K562 (cell line): ENCODE results near the gene CTAG1B. TPM values are rescaled to one million over a fixed set of nuclear protein-coding genes. Genes with fewer than 3 reads are reported as not detected.

ENCODE experiments used
- ATAC-seq: fragments of 200-7000 bp; cut with Tn5 transposase; 3 replicates; pipeline ENCODE4 v1.9.1; 2020; ENCODE audit warnings: moderate library complexity
- BruUV-seq: library from RNA; stranded (reverse); fragments of 400-500 nt; replicated peaks from 2 replicates; lab custom pipeline; 2021; lab: Mats Ljungman, UMichigan
- CTCF ChIA-PET: fragments of 300-600 bp; formaldehyde crosslinking; extraction: SDS; loops from one replicate; lab custom pipeline; 2021; ENCODE audit warnings: low intra/inter-chr PET ratio; lab: Yijun Ruan, JAX
- POLR2A ChIA-PET: fragments of 300-600, 350-650 bp; sonication (Branson Sonifier 250); formaldehyde crosslinking; extraction: SDS; loops from one replicate; lab custom pipeline; 2021; ENCODE audit warnings: antibody characterized with exemption, inconsistent platforms; lab: Yijun Ruan, JAX
- DNase-seq, 4 experiments: peaks; one replicate each; pipeline versions ENCODE4 v3.0.0 to v3.0.0-alpha.2; 2011 to 2018; ENCODE audit warnings: low spot score in 3 of 4, mixed read lengths in 3 of 4; ENCODE audit errors: extremely low read depth in 1 of 4
- FAIRE-seq: peaks from 2 replicates; lab custom pipeline; 2011; peaks lifted over from hg19 to GRCh38; lab: Jason Lieb, UNC
- H2AFZ ChIP-seq: 2 replicates; pipeline ENCODE4 v1.6.0; 2011; ENCODE audit warnings: low read depth, low read length, control low read depth, inconsistent platforms
- H3K27ac ChIP-seq: fragments of 200-600 bp; 3 replicates; pipeline ENCODE4 v1.8.0; 2011; ENCODE audit warnings: low read depth, mild to moderate bottlenecking, control low read depth, inconsistent platforms, low read length, moderate library complexity, mixed read lengths; ENCODE audit errors: extremely low read depth
- H3K27me3 ChIP-seq, 2 experiments: fragments of 300-600 bp in 1 of 2; 2 replicates in 1 of 2; 3 replicates in 1 of 2; pipeline versions ENCODE4 v1.6.0 to v1.8.0; 2011; ENCODE audit warnings: inconsistent platforms in 2 of 2, low read length in 2 of 2, mild to moderate bottlenecking in 1 of 2, mixed read lengths in 1 of 2, moderate library complexity in 1 of 2; ENCODE audit not compliant: control insufficient read depth in 2 of 2, insufficient read depth in 2 of 2
- H3K36me3 ChIP-seq: fragments of 300-600 bp; 3 replicates; pipeline ENCODE4 v1.8.0; 2011; ENCODE audit warnings: mild to moderate bottlenecking, low read length, inconsistent platforms; ENCODE audit not compliant: control insufficient read depth, insufficient read depth
- H3K4me1 ChIP-seq, 2 experiments: fragments of 200-600 bp in 1 of 2; replicated peaks in 1 of 2; 2 replicates in 1 of 2; 3 replicates in 1 of 2; pipeline versions ENCODE4 v1.5.1 to v1.8.0; 2011; ENCODE audit warnings: inconsistent platforms in 2 of 2, low read length in 2 of 2, mild to moderate bottlenecking in 1 of 2, mixed read lengths in 1 of 2, moderate library complexity in 1 of 2; ENCODE audit not compliant: control insufficient read depth in 2 of 2, insufficient read depth in 2 of 2
- H3K4me2 ChIP-seq: 2 replicates; pipeline ENCODE4 v1.6.1; 2011; ENCODE audit warnings: low read length, control low read depth, inconsistent platforms, mixed read lengths; ENCODE audit not compliant: insufficient read depth
- H3K4me3 ChIP-seq: fragments of 200-600 bp; sonication (generic), shearing (Covaris generic); 2 replicates; pipeline ENCODE4 v1.5.1; 2016; ENCODE audit warnings: control low read depth, inconsistent platforms
- H3K79me2 ChIP-seq: fragments of 200-600 bp; 3 replicates; pipeline ENCODE4 v1.8.0; 2011; ENCODE audit warnings: low read length, inconsistent platforms; ENCODE audit not compliant: control insufficient read depth, insufficient read depth
- H3K9ac ChIP-seq, 2 experiments: 2 replicates each; pipeline versions ENCODE4 v1.6.0 to v1.6.1; 2011; ENCODE audit warnings: low read depth in 2 of 2, low read length in 2 of 2, control low read depth in 1 of 2, inconsistent platforms in 1 of 2, mild to moderate bottlenecking in 1 of 2, mixed read lengths in 1 of 2; ENCODE audit not compliant: insufficient read depth in 1 of 2
- H3K9me1 ChIP-seq: one replicate; pipeline ENCODE4 v1.6.0; 2011; ENCODE audit warnings: inconsistent platforms, mild to moderate bottlenecking, low read length, moderate library complexity; ENCODE audit not compliant: control insufficient read depth, insufficient read depth
- H3K9me3 ChIP-seq: replicated peaks from 2 replicates; pipeline ENCODE4 v1.5.1; 2011; ENCODE audit warnings: low read depth, low read length, inconsistent platforms; ENCODE audit not compliant: control insufficient read depth, insufficient read depth
- H4K20me1 ChIP-seq: replicated peaks from 2 replicates; pipeline ENCODE4 v1.6.1; 2011; ENCODE audit warnings: low read length, inconsistent platforms, mixed read lengths; ENCODE audit not compliant: control insufficient read depth, insufficient read depth
- HCFC1 ChIP-seq: IDR thresholded peaks from 2 replicates; pipeline ENCODE4 v1.6.1; 2012; ENCODE audit warnings: low read depth, low read length, improper control_type of control experiment
- ZNF253 ChIP-seq: fragments of 250-450 bp; sonication (Bioruptor Pico); conservative IDR thresholded peaks from 2 replicates; pipeline ENCODE4 v1.6.1; 2021; ENCODE audit warnings: mild to moderate bottlenecking
- ZNF431 ChIP-seq: sonication (generic); formaldehyde crosslinking; IDR thresholded peaks from 2 replicates; pipeline ENCODE4 v1.8.0; 2022; ENCODE audit warnings: mild to moderate bottlenecking, missing genetic modification reagents
- WGBS: fragments of 100-300 bp; shearing (Covaris generic); methylation state at CpG from one replicate; pipeline ENCODE4 v1.1.6; 2016; ENCODE audit warnings: low coverage, mixed read lengths; ENCODE audit not compliant: insufficient coverage; ENCODE audit errors: missing lambda C conversion rate; 5-methylcytosine and 5-hydroxymethylcytosine counted together
- in situ Hi-C: fragments of 300-500 bp; cut with MboI; formaldehyde crosslinking; loops from 4 replicates; pipeline ENCODE4 v1.15.0; 2018; ENCODE audit warnings: inconsistent platforms, mixed read lengths
- intact Hi-C: fragments of 100-400 bp; cut with micrococcal nuclease; formaldehyde crosslinking; loops from 2 replicates; pipeline ENCODE4 v1.14.2; 2022
- polyA plus RNA-seq, 8 experiments: library from polyadenylated mRNA; depleted of rRNA in 4 of 8; stranded (reverse) in 5 of 8; unstranded in 3 of 8; fragments of >200 nt; fragmentation: Nextera tagmentation in 2 of 8; fragmentation: Illumina TruSeq in 1 of 8; extraction: Ambion mirVana in 2 of 8; extraction: Trizol in 1 of 8; gene quantifications; 2 replicates each; pipeline versions ENCODE4 v1.2.1 to v1.2.3, GENCODE V29; 2011 to 2014; ENCODE audit warnings: inconsistent platforms in 1 of 8, missing spikeins in 1 of 8
- total RNA-seq, 7 experiments: library from RNA; depleted of rRNA in 6 of 7; stranded (reverse); fragments of >200 nt in 6 of 7; fragmentation: Illumina TruSeq in 2 of 7; extraction: Trizol in 2 of 7; gene quantifications; 2 replicates each; pipeline versions ENCODE4 v1.2.1 to v1.2.3, GENCODE V29; 2011 to 2021; ENCODE audit warnings: low replicate concordance in 1 of 7
- TF ChIP-seq, protein P1 (sequence below): fragments of 250-450 bp; sonication (Bioruptor Pico); IDR thresholded peaks from 2 replicates; pipeline ENCODE4 v1.8.0; 2021; ENCODE audit warnings: mild to moderate bottlenecking, moderate library complexity

The CTAG1B gene
- total and polyA plus RNA-seq, 9 of the 15 experiments (the other 6 are each of a cell fraction or from before 2014, with no cell fraction given): not detected

DNA sequence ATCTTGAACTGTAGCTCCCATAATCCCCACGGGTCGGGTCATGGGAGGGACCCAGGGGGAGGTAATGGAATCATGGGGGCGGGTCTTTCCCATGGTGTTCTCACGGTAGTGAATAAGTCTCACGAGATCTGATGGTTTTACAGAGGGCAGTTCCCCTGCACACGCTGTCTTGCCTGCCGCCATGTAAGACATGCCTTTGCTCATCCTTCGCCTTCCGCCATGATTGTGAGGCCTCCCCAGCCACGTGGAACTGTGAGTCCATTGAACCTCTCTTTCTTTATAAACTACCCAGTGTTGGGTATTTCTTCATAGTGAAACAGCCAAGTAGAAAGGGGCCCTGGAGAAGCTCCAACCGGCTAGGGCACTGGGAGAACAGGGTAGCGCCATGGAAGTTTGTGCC, 21.9 kb downstream of the CTAG1B start:
- ChIA-PET CTCF (no interaction called here), POLR2A (no interaction called here)
- whole genome bisulfite sequencing: 20% methylated on average over 12 of the region's 12 CpGs
- intact Hi-C loops (no loop called here), in situ Hi-C loops (loop anchor here (25.0 kb wide), 1 partner anchor 140 kb away; no protein-coding TSS in a partner anchor)
- H4K20me1 ChIP-seq: no peaks in the 10 kb centered on the region
- TF ChIP-seq, protein P1, sequence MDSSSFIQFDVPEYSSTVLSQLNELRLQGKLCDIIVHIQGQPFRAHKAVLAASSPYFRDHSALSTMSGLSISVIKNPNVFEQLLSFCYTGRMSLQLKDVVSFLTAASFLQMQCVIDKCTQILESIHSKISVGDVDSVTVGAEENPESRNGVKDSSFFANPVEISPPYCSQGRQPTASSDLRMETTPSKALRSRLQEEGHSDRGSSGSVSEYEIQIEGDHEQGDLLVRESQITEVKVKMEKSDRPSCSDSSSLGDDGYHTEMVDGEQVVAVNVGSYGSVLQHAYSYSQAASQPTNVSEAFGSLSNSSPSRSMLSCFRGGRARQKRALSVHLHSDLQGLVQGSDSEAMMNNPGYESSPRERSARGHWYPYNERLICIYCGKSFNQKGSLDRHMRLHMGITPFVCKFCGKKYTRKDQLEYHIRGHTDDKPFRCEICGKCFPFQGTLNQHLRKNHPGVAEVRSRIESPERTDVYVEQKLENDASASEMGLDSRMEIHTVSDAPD (CRISPR knock-in tag): no peak
- no peak for TF ChIP-seq ZNF253 (CRISPR knock-in tag)
- TF ChIP-seq HCFC1: no peak
- peak; percentile 61 for TF ChIP-seq ZNF431 (CRISPR knock-in tag)
- no peak overlapping the region for H3K4me3 ChIP-seq
- ATAC-seq (no peak), DNase-seq (no peak), FAIRE-seq (no peak)
- no peaks in the 10 kb centered on the region for H3K9me1 ChIP-seq
- no peaks in the 10 kb centered on the region; the same call in 1 of the 2 replicates for H3K9me3 ChIP-seq
- no peaks in the 10 kb centered on the region for H3K36me3 ChIP-seq
- BruUV-seq: no TSS peak
- peaks cover 0 to 9% of the 10 kb centered on the region in 2 experiments; a peak in 2 of 5 replicates for H3K4me1 ChIP-seq
- no peaks in the 10 kb centered on the region for H3K79me2 ChIP-seq
- H3K4me2 ChIP-seq: no peak overlapping the region
- H3K27ac ChIP-seq: no peak overlapping the region
- H3K27me3 ChIP-seq: peaks cover 6 to 41% of the 10 kb centered on the region in 2 experiments; a peak in 3 of 5 replicates
- H2AFZ ChIP-seq: no peak overlapping the region
- H3K9ac ChIP-seq: no peak overlapping the region
